Measurements from ENCODE around the gene PRSS22.

Gene PRSS22

GRCh38 chr16:2848933-2849725 is 8.8 kb downstream of the PRSS22 start:
- DNase-seq = no peak

- DNase-seq = no peak
Observed at GRCh38 chr16:2846511-2847310, 11.3 kb downstream of the PRSS22 start.

GRCh38 chr16:2845116-2845515 is 12.9 kb downstream of the PRSS22 start:
- DNase-seq = no peak

- no peak for DNase-seq
Observed at GRCh38 chr16:2843526-2843925, 14.4 kb downstream of the PRSS22 start.

- peak; percentile 36 for DNase-seq
Observed at GRCh38 chr16:2842340-2843000, 15.5 kb downstream of the PRSS22 start.

- DNase-seq = no peak
Observed at GRCh38 chr16:2841606-2842339, 16.2 kb downstream of the PRSS22 start.

- DNase-seq = no peak
Observed at GRCh38 chr16:2840914-2841313, 17.1 kb downstream of the PRSS22 start.

- DNase-seq = no peak
Observed at GRCh38 chr16:2839650-2840450, 18.1 kb downstream of the PRSS22 start.

GRCh38 chr16:2838928-2839327 is 19.0 kb downstream of the PRSS22 start:
- DNase-seq = peak; percentile 65

GRCh38 chr16:2836646-2837508 is 21.1 kb downstream of the PRSS22 start:
- no peak for DNase-seq

GRCh38 chr16:2835638-2836493 is 22.1 kb downstream of the PRSS22 start:
- no peak for DNase-seq

GRCh38 chr16:2834968-2835367 is 23.0 kb downstream of the PRSS22 start:
- no peak for DNase-seq

- DNase-seq = no peak
Observed at GRCh38 chr16:2833776-2834175, 24.2 kb downstream of the PRSS22 start.

GRCh38 chr16:2831203-2831602 is 26.8 kb downstream of the PRSS22 start:
- no peak for DNase-seq

GRCh38 chr16:2830355-2830695 is 27.6 kb downstream of the PRSS22 start:
- DNase-seq = no peak

GRCh38 chr16:2829501-2830354 is 28.2 kb downstream of the PRSS22 start, which contains the start of gene ZG16B:
TSS of gene ZG16B (plus strand) at chr16:2830303. CDS start at chr16:2830442, 139 bp downstream.
- DNase-seq = no peak

- DNase-seq = no peak
Observed at GRCh38 chr16:2828876-2829430, 29.0 kb downstream of the PRSS22 start.

- DNase-seq = no peak
Observed at GRCh38 chr16:2828521-2828840, 29.5 kb downstream of the PRSS22 start.
